ENCODE results near the gene CCNG1.
"Not testable (repeated sequence)": the region's sequence is repeated elsewhere in the genome, so short reads cannot be mapped to it uniquely, and the experiment has no call there.

CCNG1 gene

DNA sequence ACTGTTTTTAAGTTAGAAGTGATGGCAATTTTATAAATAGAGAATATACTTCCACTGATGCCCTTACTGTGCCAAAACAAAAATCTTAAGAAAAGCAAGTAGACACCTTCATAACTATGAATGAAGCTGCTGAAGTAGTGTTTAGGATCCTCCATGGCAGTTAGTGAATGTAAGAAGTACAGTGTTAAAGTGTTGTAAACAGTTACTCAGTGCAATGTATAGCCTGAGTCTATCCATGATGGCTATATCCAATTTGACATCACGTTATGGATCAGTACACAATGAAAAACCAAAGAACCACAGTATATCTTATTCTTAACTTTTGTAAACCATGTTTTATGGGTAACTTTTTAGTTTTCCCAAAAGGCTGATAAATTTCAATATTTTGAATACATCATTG, 7.1 kb downstream of the CCNG1 start:
- DNase-seq (ENCODE audit: low read depth): no peak

DNA sequence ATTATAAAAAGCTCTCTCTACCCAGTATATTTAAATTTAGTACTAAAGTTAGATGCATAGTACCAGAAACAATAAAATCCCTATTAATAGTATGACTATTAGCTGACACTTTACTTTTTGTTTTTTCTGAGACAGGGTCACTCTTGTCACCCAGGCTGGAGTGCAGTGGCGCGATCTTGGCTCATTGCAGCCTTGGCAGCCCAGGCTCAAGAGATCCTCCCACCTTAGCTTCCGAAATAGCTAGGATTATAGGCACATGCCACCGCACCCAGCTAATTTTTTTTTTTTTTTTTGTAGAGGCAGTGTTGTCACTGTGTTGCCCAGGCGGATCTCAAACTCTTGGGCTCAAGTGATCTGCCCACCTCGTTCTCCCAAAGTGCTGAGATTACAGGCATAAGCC, 8.0 kb downstream of the CCNG1 start:
- no peak for DNase-seq (ENCODE audit: low read depth)

DNA sequence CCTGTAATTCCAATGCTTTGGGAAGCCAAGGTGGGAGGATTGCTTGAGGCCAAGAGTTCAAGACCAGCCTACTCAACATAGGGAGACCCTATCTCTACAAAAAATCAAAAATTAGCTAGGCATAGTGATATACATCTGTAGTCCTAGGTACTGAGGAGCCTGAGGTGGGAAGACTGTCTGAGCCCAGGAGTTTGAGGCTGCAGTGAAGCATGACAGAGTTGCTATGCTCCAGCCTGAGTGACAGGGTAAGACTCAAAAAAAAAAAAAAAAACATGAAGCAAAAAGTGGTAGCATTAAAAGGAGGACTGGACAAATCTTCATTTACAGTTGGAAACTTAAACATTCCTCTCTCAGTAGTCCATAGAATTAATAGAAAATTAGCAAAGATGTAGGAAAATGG, 9.8 kb downstream of the CCNG1 start:
- DNase-seq (ENCODE audit: low read depth): no peak

GRCh38 chr5:163447875-163448274, 10.5 kb downstream of the CCNG1 start:
- DNase-seq (ENCODE audit: low read depth): no peak

DNA sequence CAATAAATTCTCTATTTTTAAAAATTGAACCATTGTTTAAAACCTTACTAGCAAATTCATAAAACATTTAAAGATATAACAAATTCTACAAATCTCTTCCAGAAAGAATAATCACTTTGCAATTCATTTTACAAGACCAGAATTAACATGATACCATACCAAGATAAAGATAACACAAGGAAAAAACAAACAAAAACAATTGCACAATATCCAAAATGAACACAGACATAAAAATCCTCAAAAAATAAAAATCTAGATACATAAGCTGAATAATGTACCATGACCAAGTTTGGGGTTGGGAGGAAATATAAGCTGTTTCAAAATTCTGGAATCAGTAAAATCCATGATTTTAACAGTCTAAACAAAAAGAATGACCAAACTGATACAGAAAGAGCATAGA, 11.1 kb downstream of the CCNG1 start:
- no peak for DNase-seq (ENCODE audit: low read depth)

DNA sequence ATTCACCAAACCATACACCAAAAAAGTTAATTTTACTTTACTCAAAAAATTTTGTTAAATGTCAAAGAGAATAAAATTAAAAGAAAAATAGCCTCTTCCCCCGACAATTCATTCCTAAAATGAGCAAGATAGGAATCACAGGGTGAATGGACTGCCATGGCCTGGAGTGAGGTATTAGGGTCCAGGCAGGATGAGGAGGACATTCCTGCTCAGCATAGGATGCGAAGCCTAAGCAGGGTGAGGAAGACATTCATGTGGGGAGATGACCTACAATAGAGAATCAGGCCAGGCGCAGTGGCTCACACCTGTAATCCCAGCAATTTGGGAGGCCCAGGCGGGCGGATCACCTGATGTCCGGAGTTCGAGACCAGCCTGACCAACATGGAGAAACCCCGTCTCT, 14.1 kb downstream of the CCNG1 start:
- DNase-seq (ENCODE audit: low read depth): no peak

GRCh38 chr5:163453705-163454104, 16.3 kb downstream of the CCNG1 start:
- DNase-seq (ENCODE audit: low read depth): no peak

DNA sequence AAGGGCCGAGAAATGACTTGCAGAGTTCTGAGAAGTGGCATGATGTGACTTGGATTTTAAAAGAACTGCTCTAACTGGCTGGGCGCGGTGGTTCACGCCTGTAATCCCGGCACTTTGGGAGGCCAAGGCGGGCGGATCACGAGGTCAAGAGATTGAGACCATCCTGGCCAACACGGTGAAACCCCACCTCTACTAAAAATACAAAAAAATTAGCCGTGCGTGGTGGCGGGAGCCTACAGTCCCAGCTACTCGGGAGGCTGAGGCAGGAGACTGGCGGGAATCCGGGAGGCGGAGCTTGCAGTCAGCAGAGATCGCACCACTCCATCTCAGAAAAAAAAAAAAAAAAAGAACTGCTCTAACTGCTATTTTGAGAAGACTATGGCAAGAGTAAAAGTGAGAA, 18.0 kb downstream of the CCNG1 start:
- DNase-seq (ENCODE audit: low read depth): not testable (repeated sequence)

DNA sequence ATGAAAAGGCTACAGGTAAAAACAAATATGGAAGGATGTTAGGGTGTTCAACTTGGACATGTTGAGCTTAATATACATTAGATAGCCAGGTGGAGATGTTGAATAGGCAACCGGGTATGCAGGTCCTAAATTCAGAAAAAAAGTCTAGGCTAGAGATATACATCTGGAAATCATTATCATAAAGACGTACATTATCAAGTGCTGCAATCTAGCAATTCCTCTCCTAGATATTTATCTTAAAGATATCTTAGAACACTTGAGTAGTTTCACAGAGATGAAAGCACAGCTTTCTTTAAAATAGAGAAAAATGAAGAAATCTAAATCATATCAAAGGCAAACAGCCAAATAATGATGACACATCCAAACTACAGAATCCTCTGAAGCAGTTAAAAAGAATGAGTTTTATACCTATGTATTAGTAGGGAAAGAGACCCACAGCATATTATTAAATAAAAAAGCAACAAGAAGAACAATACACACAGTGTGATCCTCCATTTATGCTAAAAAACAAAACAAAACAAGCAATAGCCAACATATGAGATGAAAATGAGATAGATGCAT, 18.7 kb downstream of the CCNG1 start:
- DNase-seq (ENCODE audit: low read depth): no peak

DNA sequence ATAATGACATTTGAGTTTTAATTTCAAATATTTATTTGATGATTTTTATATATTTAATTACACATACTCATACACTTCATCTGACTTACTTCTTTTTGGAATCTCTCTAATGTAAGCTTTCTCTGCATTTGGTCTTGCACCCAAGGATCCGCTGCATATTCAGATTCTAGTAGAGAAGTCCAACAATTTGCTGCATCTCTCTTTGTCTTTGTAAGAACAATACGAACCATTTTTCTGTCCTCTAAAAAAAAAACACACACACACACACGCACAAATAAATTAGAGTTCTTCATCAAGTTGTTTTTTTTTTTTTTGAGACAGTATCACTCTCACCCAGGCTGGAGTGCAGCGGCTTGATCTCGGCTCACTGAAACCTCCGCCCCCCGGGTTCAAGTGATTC, 19.4 kb downstream of the CCNG1 start:
- no peak for DNase-seq (ENCODE audit: low read depth)

- DNase-seq (ENCODE audit: low read depth): no peak
Observed at GRCh38 chr5:163458778-163459385, 21.5 kb downstream of the CCNG1 start.

DNA sequence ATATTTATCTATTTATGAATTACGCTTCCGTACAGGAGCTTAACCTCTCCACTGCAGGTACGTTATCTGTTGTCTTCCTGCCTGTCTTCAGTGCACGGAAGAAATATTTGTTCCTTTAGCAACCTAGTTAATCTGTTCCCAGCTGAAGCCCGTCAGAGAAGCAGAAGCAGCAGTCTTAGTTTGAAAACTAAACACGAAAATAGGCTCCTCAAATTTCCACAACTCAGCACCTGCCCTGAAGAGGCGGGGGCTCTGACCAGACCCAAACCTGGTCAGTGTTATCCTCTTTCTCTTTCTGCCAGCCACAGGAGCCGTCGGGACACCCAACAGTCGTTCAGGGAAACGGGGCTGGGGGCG, 22.0 kb downstream of the CCNG1 start:
- no peak for DNase-seq (ENCODE audit: low read depth)

DNA sequence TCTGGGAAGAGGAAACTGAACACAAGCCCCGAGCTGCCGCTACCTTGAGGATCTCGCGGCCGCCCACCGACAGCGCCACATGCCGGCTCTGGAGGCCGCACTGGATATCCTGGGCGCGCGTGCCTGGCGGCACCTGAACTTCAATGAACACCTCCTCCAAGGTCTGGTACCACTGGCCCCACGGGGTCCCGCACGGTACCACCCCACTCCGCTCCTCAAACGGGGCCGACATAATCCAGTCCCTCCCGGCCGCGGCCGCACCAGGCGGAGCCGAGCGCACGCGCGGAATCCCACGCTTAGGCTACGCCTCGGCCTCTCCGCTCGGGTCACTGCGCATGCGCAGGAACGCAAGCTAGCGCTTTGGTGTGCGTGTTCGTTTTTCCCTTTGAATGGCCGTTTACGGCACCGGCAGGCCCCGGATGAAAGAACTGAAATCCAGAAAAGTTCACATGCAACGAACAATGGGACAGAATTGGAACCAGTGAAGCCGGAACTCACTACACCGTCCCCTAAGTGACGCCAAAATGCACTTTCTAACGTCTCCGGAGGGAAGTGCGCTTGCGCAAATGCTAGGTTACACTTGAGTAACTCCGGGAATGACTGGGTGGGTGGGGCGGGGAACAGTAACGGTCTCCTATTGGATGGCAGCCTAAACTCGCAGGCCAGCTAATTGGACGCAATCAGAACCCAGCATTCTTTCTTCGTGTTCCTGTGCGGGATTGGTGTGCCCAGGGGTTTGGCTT, 22.6 kb downstream of the CCNG1 start, which contains the start of gene NUDCD2:
TSS of gene NUDCD2 (minus strand) at position 284 of the 743 bp plus-strand sequence. CDS start at position 232, 52 bp downstream.
- DNase-seq (ENCODE audit: low read depth): peak; percentile 88

DNA sequence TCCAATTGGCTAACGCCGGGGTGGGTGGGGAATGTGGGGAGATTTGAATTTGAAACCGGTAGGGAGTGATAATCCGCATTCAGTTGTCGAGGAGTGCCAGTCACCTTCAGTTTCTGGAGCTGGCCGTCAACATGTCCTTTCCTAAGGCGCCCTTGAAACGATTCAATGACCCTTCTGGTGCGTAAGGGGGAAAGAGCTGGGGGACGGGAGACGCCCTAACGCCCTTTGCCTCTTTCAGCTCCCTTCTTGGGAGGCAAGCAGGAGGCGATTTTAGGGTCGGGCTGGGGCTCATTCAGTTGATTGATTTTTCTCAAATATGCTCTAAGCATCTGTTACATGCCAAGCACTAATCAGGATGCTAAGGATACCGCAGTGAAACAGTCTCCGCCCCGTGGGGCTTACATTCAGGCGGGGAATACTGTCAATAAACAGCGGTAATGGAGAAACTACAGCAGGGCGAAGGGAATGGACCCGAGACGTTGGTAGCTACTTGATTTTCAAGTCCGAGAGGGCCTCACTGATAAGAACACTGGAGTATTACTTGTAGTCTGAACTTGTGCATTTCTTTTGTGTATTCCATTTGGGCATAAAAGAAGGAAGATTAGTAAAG, 23.3 kb downstream of the CCNG1 start, which contains the start of gene HMMR:
TSS of gene HMMR (plus strand) at position 71 of the 610 bp plus-strand sequence. CDS start at position 132, 61 bp downstream.
- no peak for DNase-seq (ENCODE audit: low read depth)

GRCh38 chr5:163463063-163463435, 25.7 kb downstream of the CCNG1 start:
- DNase-seq (ENCODE audit: low read depth): no peak

GRCh38 chr5:163467682-163468081, 30.3 kb downstream of the CCNG1 start:
- DNase-seq (ENCODE audit: low read depth): no peak

GRCh38 chr5:163473635-163474243, 36.3 kb downstream of the CCNG1 start:
- no peak for DNase-seq (ENCODE audit: low read depth)

DNA sequence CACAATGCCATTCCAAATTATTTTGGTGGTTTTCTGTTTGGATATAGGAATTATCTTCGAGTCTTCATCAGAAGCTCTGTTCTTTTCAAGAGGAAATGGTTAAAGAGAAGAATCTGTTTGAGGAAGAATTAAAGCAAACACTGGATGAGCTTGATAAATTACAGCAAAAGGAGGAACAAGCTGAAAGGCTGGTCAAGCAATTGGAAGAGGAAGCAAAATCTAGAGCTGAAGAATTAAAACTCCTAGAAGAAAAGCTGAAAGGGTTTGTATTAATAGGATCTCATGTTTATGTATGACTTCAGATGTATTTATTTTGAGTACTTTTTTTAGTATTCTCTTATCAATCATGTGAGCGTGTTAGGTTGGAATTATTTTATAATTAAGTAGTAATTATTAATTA, 38.0 kb downstream of the CCNG1 start:
- DNase-seq (ENCODE audit: low read depth): no peak

DNA sequence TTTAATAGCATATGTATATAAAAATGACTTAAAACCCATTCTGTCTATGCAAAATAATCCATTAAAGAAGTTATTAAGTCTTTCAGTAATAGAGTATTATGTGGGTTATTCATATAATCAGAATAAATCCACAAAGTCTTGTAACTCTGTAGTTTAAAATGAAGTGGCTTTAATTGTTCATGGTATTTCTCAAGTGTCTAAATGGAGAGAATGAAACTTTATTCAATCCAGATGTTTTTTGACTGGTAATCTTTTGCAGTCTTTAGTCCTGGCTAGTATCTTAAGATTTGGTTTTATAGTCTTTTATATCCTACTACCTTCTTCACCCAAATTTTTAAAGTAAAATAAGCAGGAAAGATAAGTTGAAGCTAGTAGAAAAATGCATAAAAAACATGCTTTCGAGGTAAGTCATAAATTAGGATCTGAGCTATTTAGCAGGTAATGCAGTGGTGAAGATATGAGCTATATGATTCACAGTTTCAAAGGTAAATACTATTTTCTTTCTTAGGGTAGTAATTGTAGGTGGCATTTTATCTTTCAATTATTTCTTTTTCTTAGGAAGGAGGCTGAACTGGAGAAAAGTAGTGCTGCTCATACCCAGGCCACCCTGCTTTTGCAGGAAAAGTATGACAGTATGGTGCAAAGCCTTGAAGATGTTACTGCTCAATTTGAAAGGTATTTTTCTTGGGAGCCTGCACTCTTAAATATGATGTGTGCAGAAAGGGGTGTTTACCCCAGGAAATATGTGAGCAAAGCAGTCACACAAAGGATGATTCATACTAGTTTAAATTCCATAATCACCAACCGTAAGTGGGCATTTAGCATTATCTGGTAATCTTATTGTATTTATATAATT, 41.0 kb downstream of the CCNG1 start:
- DNase-seq (ENCODE audit: low read depth): no peak

- DNase-seq (ENCODE audit: low read depth): no peak
Observed at GRCh38 chr5:163478982-163479271, 41.5 kb downstream of the CCNG1 start.

- no peak for DNase-seq (ENCODE audit: low read depth)
Observed at GRCh38 chr5:163489055-163489744, 51.8 kb downstream of the CCNG1 start.

Measured in activated T-cell treated with anti-CD3 and anti-CD28 coated beads for 48 hours (primary cell).